AG08396 (cell line): ENCODE measurements around the gene HDAC3.

Source experiments
- DNase-seq: peaks from one replicate; pipeline ENCODE4 v3.0.0; 2012; ENCODE audit warnings: low spot score, mixed read lengths

Gene HDAC3

DNA sequence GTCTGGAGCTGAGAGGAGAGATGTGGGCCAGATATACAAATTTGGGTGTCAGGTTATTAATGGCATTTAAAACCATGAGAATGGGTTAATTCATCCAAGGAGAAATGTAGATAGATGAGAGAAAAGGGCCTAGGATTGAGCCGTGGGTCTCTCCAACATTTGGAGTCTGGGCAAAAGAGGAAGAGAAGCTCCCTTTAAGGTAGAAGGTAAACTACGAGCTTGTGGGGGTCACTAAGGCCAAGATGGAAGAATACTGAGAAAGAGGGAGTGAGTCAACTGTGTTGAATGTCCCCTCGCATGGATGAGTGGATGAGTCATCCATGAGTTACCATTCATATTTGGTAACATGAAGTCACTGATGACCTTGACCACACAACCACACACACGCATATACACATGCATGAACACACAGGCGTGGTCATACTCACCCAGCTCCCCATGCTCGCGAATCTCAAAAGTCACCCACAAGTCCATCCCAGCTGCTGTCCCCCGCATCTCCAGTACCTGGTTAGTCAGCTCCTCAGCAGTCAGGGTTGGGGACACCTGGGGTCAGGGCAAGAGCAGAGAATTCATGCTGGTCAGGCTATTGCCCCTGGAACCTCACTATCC, 21.4 kb upstream of the HDAC3 start:
- peak; percentile 88 for DNase-seq

DNA sequence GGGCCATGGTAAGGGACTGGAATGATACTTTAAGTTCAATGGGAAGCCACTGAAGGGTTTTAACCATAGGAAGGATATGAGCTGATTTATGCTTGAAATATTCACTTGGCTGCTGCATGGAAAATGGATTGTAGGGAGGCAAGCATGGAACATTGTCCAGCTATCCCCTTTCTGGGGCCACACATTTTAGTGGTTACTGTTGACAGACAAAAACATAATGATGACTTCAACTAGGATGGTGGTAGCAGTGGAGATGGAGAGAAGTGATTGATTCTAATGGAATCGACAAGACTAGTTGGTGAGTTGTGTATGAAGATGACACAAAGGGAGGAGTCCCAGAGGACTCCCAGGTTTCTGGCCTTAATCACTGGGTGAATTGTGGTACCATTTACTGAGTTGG, 20.8 kb upstream of the HDAC3 start:
- no peak for DNase-seq

DNA sequence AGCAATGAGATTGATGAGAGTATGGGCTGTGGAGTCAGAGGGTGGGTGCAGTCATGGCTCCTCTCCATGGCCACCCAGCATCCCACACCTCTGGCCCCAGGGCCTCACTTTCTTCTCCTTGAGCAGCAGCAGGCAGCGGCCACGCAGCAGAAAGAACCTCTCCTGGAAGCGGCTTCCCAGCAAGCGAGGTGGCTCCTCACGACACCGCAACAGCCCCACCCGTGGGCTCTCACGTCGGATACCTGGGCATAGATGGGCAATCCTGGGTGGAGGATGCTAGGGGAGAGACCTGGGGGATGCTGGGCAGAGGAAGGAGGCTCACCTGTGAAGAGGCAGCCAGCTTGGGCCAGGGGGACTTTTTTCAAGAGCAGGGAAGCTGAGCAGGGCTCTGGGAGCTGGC, 19.7 kb upstream of the HDAC3 start:
- DNase-seq, result no peak

DNA sequence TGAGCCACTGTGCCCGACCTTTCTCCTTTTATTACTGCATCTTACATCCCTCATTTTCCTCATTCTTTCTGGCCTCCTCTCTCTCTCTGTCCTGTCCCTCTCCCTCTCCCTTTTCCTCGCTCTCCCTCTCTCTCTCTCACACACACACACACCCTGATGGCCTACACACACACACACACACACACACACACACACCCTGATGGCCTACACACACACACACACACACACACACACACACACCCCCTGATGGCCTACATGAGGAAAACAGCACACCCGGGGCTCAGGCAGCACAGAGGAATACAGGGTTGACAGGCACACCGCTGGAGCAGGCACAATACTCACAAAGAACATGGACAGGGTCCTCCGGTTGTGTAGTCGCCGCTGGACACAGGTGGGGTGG, 18.4 kb upstream of the HDAC3 start:
- no peak for DNase-seq

DNA sequence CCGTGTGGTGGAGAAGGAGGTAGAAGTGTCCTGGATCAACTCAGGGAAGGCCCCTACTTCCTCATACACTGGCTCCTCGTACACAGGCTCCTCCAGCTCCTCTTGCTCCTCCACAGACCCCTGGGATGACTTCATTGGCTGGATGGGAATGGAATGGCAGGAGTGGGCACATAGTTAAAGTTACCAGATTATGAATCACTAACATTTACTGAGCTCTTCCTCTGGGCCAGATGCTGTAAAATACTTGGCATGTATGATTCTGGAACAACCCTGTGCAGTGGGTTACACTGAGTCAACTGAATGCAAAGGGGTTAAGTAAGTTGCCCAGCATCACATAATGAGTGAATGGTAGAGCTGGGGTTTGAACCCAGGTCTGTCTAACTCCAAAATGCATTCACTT, 17.6 kb upstream of the HDAC3 start:
- DNase-seq, result peak; percentile 88

DNA sequence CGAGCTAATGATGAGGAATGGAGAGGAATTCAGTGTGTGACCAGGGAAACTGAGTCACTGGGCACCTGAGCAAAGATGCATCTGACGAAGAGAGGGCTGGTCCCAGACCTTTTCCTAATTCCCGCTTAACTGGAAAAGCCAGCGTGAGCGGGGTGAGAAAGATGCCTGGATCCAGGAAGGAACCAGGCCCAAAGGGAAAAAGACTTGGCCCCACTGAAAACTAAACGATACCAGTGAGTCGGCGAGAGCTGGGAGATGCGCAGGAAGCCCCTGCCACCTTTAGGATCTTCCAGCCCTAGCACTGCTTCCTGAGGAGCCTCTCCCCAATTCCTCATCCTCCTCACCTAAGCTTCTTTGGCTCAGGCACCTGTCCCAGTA, 15.1 kb upstream of the HDAC3 start:
- DNase-seq, result no peak

DNA sequence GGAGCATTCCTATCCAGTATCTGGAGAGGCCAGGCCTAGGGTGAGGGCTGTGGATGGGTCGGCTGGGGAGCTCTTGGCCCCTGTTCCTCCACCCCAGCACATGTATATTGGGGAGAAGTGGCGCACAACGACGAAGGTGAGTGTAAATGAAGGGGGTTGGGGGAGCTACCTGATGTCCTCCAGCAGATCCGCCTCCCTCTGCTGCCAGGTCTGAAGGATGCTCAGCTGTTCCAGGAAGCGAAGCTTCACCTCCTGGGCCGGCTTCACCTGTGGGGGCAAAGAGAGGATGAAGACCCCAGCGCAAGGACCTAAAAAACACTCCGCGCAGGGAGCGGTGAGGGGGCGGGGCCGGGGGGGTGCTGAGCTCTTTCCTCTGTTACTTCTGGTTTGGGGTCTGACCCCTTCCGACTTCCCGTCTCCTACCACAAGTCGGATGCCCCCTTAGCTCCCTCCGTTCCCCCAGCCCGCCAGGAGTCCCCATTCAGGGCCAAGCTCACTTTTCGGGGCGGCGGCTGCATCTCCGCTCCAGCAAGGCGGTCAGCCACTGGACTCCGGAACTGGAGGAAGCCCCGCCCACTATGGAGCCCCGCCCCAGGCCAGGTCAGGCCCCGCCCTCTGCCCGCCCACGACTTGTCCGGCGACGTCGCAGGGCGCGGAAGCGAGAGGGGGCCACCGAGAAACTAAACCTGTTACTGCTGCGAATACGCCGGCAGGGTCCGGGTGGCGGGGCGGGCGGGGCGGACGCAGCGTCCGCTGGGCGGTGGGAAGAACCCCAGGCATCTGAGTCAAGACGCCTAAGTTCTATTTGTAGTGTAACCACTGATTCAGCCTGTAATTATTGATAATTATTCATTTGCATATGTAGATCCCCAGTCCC, 14.4 kb upstream of the HDAC3 start, which contains the start of gene FCHSD1:
Gene FCHSD1, minus strand, starts transcription at position 568 of the 877 bp plus-strand sequence. Its CDS starts 50 bp downstream, at position 518.
- peak; percentile 98 for DNase-seq

DNA sequence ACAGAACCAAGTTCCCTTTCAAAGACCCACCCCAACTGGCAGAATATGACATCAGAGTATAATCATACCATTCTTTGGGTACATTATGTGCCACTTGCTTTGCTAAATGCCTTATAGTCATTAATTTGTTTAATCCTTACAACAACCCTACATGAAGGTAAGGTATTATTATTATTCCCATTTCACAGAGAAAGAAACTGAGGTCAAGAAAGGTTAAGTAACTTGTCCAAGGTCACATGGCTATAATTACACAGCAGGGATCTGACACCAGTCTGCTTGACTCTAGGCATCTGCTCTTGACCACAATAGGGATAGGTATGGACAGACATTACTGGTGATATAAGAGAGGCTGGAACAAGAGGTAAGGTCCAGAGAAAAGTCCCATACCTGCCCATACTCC, 13.3 kb upstream of the HDAC3 start:
- no peak for DNase-seq

DNA sequence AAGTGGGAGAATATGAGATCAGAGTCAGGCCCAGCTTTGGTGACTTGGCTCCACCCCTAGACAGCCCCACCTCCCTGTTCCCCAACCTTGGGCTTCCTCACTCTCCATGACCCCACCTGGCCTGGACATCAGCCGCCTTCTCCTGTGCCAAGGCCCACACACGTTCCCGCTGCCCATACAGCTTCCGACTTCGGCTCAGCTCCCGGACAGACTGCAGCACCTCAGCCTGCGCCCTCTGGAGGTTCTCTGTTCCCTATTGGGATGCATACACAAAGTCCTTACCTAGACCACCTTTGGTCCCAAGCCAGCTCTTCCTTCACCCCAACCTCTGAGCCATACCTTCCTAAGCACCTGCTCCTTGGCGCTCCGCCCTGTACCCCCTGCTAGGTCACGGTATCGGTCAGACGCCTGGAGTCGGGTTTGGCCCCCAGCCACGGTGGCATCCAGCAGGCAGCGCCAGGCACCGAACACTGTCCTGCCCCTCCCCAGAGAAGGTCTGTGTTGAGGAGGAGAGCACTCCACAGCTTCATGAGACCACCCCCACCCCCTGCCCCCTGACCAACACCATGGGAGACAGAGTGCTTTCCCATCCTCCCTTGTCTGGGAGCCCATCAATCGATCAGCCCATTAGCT, 12.5 kb upstream of the HDAC3 start:
- DNase-seq, result no peak

DNA sequence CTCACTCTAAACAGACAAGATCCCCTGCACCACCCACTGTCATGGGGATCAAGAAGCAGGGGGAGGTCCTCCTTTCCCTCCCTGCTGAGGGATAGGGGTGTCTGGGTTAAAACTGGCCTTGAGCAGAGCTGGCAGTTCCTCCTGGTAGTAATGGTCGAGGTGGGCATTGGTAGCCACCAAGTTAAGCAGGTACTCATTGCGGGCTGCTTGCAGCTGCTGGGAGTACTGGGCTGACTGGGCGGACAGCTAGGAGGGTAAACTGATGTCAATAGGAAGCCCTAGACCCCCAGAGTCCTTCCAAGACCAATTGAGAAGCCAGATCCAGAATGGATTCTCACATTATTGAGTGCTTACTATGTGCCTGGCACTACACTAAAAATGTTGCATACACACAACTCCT, 11.2 kb upstream of the HDAC3 start:
- DNase-seq, result no peak

DNA sequence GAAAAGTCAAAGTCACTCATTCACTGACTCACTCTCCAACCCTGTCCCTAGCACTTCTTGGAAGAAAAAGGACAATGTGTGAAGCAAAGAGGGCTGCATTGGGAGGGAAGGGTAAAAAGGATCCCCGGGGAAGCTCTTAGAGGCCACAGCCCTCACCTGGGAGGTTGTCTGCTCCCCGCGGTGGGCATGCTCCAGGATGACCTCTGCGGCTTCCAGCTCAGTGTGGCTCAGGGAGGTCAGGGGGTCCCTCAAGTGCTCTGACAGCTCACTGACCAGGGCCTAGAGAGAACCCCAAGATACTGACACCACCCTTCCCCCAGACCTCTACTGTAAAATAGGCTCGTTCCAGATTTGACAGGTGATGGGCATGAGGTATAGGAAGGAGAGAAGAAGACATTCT, 10.6 kb upstream of the HDAC3 start:
- no peak for DNase-seq

DNA sequence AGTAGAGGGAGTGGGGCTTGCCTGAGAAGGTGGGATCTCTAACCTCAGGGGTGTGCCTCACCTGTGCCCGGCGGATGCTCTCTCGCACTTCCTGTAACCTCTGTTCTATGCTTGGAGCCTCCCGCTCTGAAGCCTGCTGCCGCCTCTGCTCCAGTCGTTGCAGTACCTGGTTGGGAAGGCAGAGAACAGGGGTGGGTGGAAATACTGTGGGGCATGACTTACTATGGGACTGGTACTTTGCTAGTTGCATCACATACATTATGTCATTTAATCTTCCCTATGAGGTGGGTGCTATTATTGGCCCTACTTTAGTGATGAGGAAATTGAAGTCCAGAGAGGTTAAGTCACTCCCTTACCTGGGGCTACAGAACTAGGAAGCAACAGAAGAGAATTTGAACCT, 9.4 kb upstream of the HDAC3 start:
- no peak for DNase-seq

DNA sequence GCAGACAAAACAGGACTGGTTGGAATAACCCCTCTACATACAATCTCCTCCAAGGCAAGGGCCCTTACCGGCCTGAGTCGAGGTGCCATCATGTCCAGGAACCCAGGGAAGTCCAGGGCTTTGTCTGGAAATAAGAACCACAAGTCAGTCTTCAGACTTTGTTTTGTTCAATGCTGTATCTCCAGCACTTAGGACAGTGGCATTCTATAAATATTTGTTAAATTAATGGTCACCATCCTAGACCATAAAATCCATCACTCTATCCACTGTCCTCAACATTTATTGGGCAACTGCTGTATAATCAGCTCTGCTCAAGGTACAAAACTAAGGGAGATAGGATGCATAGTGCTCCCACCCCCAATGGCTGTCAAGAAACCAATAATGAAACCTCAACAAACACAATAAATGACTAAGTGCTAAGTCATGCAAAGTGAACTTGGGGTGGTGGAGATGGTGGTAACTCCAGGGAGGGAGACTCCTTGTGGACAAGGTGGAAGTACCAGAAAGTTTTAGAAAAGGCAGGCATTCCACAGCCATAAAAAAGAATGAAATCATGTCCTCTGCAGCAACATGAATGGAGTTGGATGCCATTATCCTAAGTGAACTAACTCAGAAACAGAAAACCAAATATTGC, 5.1 kb upstream of the HDAC3 start:
- peak; percentile 70 for DNase-seq

DNA sequence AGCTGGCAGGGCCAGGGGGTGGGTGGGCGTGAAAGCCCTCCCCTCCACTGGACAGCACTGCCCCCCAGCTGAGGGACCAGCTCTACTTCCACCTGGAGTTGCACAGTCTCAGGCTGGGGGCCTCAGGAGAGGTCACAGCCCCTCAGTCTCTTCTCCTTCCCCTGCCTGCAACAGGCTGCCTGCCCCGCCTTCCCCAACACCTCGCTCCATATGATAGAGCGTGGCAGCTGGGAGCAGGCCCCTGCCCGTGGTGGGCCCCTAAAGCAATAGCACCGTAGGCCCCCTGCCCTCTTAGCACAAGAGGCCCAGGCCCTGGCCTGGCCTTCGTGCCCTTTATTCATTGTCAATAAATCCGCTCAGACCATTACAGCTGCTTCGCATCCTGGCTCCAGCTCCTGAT, 4.0 kb upstream of the HDAC3 start:
- no peak for DNase-seq

DNA sequence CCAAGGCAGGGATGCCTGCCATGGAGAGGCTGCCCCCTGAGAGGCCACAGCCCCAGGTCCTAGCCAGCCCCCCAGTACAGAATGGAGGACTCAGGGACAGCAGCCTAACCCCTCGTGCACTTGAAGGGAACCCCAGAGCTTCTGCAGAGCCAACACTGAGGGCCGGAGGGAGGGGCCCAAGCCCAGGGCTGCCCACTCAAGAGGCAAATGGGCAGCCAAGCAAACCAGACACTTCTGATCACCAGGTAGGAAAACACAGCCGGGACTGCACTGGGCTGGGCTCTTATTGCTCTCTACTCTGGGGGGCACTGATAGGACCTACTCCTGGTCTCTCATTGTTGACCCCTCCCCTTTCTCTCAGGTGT, 3.4 kb upstream of the HDAC3 start:
- DNase-seq, result no peak

DNA sequence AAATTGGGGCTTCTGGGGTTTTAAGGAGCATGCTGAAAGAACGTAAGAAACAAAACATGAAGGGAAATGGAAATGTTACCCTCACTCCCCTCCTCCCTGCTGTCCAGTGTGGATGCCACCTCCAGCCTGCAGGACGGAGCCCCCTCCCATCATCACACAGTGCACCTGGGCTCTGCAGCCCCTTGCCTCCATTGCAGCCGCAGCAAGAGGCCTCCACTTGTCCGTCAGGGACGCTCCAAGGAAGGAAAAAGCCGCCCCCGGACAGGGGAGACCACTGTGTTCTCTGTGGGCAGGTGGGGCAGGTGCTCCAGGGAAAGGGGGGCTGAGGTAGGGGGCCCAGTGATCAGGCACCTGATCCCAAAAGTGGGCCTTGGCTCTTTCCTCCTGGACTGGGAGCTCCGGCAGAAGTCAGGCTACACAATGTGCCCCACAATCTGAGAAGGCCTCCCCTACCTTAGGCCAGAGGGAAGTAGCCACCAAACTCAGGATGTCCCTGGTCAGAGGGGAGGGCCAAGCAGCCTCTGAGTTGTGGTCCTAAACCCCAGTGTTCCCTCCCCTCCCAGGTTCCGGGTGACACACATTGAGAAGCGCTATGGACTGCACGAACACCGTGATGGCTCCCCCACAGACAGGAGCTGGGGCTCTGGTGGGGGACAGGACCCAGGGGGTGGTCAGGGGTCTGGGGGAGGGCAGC, 2.9 kb upstream of the HDAC3 start:
- DNase-seq, result no peak

DNA sequence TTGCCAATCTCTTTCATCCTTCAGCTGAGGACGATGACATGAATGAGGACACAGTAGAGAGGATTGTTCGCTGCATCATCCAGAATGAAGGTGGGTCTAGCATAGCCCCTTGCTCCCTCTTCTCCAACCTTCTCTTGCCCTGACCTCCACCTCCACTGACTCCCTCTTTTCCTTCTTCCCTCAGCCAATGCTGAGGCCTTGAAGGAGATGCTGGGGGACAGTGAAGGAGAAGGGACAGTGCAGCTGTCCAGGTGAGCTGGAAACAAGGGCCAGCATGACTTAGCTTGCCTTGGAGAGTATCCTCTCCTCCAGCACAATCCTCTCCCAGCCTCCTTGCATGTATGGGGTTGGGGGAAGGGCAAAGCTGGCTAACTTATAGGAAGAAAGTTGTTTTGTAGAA, 2.1 kb upstream of the HDAC3 start:
- DNase-seq, result no peak

DNA sequence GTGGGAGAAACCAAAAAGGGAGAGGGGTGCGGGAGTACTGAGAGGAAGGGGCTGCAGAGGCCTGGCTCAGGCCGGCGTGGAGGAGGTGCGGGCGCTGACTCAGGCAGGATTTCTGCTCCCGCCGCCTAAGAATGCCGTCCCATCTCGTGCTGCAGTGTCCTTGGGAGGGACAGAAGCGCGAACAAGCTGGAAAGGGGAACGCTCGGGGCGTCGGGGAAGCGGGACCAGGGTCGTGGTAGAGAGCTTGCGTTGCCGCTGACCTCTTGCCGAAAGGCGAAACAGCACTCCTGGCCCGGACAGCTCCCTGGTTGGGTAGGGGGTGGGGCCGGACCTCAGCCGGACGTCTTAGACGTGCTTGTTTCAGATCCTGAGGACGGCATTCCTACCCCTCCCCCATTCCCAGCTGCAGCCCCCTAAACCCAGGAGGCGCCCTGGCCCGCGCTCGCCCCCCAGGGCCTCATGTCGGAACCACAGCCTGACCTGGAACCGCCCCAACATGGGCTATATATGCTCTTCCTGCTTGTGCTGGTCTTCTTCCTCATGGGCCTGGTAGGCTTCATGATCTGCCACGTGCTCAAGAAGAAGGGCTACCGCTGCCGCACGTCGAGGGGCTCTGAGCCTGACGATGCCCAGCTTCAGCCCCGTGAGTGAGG, 1.2 kb upstream of the HDAC3 start:
- DNase-seq, result peak; percentile 68

DNA sequence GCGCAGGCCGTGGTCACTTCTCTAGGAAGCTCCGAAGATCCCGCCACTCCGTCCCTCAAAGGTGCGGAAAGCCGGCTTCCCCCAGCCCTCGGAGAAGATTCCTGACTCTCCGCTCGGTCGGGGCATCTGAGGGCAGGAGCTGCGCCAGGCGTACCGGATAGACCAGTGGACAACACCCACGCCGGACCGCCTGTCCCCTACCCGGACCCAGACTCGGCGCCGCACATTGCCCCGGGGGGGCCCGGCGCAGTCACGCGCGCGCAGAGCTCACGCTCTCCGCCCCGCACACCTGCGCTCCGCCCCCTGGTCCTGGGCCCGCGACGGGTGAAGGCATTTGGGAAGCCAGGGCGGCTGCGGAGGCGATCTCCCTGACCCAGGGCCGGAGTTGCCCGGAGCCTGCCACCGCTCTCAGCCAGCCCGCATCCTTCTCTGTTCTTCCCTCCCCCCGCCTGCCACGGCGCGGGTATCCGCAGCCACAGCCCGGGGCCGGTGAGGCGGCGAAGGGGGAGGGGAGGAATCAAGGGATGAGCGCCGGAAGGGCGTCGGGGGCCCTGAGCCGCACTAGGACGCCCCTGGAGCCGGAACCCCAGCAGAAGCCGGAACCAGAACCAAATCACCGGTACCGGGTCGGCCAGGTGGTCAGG, 596 bp upstream of the HDAC3 start:
- peak; percentile 26 for DNase-seq

DNA sequence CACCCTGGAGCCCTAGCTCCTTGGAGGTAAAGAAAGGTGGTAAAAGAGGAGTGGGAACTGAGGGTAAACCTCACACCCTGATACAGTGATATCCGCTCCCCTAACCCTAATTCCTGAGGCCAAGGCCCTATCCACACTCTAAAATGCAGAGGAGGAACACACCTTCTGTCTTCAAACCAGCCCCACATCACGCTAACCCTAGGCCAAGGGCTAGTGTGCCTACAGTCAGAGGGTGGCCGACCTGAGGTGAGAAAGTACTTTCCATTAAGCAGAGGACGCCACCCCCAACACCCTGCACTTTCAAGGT, 590 bp downstream of the HDAC3 start:
- DNase-seq, result no peak

DNA sequence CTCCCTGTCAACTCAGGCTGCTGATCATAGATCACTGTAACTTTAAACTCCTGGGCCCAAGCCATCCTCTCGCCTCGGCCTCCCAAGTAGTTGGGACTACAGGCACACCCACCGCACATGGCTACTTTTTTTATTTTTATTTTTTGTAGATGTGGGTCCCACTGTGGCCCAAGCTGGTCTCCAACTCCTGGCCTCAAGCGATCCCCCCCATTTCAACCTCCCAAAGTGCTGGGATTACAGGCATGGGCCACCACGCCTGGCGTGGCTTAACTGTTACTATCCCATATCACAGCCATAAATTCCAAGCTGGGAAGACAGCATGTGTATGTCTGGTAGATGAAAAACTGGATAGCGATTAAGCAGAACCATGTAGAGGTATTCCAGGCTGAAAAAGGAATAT, 1.0 kb downstream of the HDAC3 start:
- DNase-seq, result no peak
